HuH-7.5 (cell line): ENCODE measurements around the gene DCST2.
A peak's percentile ranks its signal among the peaks of the same experiment; 100 is the strongest.

Experiments used
- DNase-seq: peaks from one replicate; pipeline ENCODE4 v3.0.0; 2011; ENCODE audit warnings: low spot score

DCST2 gene

DNA sequence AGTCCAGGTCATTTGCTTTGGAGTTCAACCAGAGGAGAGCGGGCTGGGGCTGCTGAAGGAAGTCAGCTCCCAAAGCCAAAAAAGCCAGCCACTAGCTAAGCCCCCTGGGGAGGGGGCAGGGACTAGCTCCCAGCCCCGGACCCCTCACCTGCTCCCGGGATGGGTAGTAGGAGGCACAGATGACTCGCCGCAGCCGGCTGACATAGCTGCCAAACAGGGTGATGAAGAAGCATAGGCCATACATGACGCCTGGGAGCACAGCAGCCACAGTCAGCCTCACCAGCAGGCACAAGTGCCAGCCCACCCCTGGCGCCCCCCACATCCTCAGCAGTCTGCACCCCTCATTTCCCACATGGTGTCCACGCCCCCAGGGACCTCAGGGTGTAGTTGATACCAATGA is 7.4 kb downstream of the DCST2 start:
- no peak for DNase-seq

DNA sequence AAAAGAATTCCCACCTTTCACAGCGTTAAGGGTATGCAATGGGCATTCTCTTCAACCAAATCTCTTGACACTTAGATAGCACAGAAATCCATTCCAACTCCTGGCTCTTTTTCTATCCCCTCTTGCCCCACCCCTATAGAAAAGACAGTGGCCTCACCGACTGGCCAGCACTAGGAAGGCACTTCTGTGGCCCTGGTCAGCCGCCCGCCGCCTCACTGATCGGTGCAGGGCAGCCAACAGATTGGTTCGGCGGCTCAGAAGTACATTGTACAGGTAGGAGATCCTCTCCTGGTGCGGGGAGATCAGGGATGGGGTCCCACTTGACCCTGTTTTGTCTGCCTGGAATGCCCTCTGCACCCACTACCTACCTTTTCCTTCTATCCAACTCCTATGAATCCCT is 9.3 kb downstream of the DCST2 start:
- no peak for DNase-seq

GRCh38 chr1:155023627-155024026 is 10.0 kb downstream of the DCST2 start:
- no peak for DNase-seq

DNA sequence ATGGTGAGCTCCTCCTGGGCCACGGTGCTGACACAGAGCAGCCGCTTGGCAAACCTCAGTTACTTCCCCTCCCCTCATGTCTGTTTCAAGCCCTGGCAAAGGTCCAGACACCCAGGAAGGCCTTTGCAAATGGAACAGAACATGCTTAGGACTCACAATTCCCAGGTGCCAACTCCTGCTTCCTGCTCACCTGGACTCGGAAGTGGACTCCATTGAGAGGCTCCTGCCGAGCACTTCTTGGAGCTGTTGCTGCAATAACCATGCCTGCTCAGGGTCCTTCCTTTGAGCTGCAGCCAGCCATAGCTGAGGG is 10.7 kb downstream of the DCST2 start:
- DNase-seq = no peak

DNA sequence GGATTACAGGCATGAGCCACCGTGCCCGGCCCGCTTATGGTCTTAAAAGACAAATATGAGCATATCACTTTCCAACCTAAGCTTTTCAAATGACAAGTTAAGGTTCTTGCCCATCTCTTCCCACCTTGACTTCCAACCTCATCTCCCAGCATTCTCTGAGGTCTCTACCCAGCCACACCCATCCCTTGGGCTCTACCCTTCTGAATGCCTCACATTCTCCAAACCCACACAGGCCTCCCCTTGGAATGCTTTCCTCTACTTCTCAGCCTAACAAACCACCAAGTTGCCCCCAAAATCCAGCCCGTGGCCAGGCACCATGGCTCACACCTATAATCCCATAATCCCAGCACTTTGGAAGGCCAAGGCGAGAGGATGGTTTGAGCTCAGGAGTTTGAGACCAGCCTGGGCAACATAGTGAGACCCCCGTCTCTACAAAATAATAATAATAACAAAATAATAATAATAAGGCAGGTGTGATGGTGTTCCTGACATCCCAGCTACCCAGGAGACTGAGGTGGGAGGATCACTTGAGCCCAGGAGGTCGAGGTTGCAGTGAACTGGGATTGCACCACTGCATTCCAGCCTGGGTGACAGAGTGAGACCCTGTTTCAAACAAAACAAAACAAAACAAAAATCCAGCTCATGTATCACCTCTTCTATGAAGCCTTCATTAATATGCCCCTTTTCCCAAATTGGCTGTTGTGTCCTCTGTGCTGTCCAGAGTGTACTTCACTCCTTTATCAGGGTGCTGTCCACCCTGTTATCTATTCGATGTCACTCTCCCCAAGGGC is 11.2 kb downstream of the DCST2 start:
- DNase-seq = no peak

DNA sequence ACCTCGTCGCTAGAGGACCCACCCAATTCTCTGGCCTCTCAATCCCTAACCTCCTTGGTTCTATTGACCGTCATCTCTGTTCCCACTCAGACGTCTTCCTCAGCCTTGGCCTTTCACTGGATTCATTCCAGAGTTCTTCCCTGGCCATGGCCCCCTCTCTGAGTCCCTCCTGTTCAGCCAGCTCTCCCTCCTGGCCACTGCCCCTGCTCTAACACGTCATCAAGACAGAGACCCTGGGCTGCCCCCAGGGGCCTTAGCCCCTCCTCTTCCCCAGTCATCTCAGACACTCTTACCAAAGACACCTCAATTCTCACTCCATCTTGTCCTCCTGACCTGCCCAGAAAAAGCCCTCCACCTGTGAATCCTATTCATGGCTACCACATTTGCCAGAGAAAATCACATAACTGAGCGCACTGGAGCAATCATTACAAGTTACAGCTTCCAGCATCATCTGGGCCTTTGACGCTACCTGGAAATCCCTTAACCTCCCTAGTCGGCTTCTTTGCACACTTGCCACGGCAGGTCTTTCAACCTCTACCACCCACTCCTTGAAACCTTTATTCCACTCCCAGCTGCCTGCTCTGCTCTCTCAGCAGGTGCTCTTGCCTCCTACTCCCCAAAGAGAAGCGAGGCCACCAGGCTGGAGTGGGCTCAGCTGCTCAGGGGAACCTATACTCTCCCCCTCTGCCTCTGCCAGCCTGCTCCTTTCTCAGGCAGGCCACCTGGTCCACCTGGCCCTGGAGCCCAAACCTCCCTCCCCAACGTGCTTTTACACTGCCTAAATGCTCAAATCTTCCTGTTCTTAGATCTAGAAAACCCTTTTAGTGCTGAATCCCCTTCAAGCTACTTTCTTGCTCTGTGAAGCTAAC is 14.0 kb downstream of the DCST2 start:
- DNase-seq = no peak

- DNase-seq = no peak
Observed at GRCh38 chr1:155018617-155019348, 14.8 kb downstream of the DCST2 start.

DNA sequence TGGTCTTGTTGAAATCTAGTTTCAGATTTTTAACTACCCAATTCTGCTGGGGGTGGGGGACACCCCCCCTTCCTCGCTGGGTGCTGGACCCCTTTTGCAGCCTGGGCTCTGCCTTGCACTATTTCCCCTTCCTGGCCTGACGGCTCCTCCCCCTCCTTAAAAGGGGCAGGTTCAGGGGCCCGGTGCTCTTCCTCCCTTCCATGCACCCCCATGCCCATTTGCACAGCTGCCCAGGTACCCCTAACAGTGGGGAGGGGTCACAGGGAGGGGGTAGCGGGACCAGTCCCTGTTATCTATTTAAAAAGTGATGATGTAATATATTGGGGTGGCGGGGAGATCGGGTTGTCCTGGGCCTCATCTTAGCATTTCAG is 15.7 kb downstream of the DCST2 start:
- DNase-seq = no peak

DNA sequence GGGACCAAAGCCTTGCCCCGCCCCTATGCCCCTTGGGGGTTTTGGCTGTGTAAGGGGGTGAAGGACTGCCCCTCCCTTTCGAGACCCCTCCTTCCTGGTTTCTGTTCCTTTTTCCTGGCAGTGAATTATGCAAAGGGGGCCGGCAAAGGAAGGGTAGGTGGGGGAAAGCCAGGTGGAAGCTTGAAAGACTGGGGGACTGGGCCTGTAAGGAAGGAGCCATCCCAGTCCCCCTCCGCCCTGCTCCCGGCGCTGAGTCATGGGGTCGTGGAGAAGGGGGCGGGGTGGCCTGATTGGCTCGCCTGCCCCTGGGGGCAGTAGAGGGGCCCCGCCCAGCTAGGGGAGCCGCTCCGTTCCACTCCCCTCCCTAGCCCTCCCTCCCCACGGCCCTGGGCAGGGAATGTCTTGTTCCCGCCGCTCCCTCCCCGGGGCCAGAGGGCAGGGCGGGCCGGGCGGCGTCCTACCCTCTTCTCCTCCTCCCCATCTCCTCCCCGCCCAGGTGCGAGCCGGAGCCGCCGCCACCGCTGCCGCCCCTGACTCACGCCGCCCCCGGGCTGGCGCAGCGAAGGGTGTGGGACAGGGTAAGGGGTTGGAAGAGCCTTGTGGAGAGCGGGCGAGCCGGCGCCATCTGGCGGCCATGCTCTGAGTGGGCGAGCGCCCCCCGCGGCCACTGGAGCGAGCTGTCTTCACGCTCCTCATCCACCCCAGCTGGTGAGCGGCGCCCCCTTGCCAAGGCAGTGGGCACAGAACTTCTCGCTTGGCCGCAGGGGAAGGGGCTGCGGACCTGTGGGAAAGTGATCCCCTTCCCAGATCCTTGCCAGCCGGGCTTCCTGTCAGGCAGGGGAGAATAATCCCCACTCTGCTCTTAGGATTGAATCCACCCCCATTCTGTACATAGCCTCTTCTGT is 16.3 kb downstream of the DCST2 start:
- peak; percentile 87 for DNase-seq

DNA sequence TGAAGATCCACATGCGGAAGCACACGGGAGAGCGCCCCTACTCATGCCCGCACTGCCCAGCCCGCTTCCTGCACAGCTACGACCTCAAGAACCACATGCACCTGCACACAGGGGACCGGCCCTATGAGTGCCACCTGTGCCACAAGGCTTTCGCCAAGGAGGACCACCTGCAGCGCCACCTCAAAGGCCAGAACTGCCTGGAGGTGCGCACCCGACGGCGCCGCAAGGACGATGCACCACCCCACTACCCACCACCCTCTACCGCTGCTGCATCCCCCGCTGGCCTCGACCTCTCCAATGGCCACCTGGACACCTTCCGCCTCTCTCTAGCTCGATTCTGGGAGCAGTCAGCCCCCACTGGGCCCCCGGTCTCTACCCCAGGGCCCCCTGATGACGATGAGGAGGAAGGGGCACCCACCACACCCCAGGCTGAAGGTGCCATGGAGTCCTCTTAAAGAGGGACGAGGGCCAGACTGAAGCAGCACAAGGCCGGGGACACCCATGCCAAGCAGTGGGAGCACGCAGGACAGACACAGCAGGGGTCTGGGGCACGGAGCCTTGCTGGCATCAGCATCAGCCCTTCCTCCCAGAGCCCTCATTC is 17.2 kb downstream of the DCST2 start:
- DNase-seq = no peak

- DNase-seq = no peak
Observed at GRCh38 chr1:155015527-155016230, 17.9 kb downstream of the DCST2 start.

DNA sequence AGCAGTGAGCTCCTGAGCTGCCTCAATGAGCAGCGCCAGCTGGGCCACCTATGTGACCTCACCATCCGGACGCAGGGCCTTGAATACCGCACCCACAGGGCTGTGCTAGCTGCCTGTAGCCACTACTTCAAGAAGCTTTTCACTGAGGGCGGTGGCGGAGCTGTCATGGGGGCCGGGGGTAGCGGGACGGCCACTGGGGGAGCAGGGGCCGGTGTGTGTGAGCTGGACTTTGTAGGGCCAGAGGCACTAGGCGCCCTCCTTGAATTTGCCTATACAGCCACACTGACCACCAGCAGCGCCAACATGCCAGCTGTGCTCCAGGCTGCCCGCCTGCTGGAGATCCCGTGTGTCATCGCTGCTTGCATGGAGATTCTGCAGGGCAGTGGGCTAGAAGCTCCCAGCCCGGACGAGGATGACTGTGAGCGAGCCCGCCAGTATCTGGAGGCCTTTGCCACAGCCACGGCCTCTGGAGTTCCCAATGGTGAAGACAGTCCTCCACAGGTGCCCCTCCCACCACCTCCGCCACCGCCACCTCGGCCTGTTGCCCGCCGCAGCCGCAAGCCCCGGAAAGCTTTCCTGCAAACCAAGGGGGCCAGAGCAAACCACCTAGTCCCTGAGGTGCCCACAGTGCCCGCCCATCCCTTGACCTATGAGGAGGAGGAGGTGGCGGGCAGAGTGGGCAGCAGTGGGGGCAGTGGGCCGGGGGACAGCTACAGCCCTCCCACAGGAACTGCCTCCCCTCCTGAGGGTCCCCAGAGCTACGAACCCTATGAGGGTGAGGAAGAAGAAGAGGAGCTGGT is 18.7 kb downstream of the DCST2 start:
- DNase-seq = no peak

DNA sequence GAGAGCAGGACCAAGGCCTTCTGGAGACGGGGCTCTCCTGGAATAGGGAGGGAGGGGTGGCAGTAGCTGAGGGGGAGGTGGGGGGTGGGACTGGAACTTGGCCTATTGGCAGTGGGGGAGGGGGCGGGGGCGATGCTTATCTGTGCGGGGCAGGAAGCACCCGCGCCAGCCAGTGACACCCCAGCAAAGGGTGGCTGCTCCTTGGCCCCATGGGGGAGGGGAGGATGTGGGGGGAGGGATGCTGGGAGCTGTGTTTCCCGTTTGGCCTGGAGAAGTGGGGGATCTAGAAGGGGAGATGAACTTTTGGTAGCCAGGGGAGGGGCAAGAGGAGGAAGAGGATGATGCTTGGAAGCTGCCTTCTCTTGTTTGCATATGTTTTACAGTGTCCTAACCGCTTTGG is 19.9 kb downstream of the DCST2 start:
- DNase-seq = no peak

- DNase-seq = no peak
Observed at GRCh38 chr1:155012776-155013602, 20.6 kb downstream of the DCST2 start.

DNA sequence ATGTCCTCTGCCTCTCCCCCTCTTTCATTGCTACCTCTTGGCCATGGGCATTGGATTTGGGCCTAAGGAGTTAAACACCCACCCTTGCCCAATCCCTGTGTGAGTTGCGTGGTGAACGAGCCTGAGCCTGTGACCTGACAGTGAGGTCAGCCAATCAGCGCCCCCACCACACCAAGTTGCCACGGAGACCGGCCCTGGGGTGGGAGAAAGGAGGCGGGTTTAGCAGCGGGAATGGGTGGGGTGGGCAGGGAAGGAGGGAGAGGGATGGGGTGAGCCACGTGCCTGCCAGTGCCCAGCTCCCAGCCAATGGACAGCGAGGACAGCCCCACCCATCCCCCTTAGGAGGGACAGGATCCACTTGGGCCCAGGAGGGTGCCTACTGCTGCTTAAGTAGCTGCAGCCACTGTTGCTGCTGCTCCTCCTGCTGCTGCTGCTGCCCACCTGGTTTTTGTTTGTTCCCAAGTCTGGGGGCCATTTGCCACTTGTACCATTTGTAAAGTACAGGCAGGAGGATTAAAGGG is 21.5 kb downstream of the DCST2 start:
- DNase-seq = no peak

GRCh38 chr1:155011437-155012025 is 22.1 kb downstream of the DCST2 start:
- DNase-seq = no peak

GRCh38 chr1:155011004-155011416 is 22.6 kb downstream of the DCST2 start:
- no peak for DNase-seq

DNA sequence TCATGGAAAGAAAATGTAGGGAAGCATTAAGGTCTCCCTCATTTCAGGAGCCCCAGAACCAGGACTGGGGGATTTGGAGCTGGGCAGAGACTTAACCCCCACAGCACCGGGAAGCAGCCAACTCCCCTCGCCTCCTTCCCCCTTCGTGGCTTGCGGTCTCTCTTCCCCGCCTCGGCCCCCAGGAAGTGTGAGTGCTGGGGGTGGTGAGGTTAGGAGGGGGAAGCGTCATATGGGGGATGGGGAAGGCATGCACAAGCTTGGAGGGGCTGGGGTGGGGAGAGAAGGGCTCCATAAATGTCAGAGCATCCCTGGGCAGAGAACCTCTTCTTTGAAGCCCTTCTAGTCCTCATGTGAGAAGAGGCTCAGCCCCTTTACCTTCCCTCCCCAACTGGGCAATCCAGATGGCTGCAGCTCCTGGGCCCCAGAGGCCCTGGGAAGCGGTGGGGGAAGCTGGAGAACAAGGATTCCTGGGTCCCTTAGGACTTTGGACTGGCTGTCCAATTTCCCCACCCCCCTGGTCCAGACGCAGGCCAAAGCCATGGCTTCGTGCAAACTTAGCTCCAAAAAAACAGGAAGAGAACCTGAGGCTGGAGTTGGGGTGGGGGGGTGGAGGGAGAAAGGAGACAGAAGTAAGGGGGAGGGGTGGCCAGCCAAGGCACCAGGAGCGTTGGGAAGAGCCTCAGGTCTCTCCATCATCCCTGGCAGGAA is 23.2 kb downstream of the DCST2 start:
- DNase-seq = no peak
